ENCODE measurements around the gene RBMS3.

Gene RBMS3

DNA sequence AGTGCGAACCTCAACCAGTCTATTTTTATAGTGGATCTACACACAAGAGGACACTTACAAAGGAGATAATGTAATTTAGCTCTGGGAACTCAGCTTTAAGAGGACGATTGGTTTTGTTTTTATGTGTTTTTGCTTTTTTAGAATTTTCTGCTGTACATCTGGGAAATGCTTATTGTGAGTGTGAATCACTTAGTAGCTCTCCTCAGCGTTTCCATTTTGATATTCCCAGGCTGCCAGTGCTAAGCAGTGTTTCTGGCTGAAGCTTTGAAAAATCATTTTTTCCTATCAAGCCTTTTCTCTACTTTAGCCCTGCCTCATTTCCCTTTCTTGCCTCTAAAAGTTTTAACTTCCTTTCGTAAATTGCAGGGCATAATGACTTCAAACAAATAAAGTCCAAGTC is 117.9 kb downstream of the RBMS3 start:
- Mint-ChIP-seq H3K27ac (no peak overlapping the region), H3K27me3 (ENCODE audit: low read depth) (no peaks in the 10 kb centered on the region), H3K4me1 (peaks cover 5% of the 10 kb centered on the region), H3K4me3 (no peak overlapping the region), H3K9me3 (peaks cover 7% of the 10 kb centered on the region), H3K36me3 (ENCODE audit: low read depth) (peaks cover 7% of the 10 kb centered on the region)
- TF ChIP-seq, protein P1, sequence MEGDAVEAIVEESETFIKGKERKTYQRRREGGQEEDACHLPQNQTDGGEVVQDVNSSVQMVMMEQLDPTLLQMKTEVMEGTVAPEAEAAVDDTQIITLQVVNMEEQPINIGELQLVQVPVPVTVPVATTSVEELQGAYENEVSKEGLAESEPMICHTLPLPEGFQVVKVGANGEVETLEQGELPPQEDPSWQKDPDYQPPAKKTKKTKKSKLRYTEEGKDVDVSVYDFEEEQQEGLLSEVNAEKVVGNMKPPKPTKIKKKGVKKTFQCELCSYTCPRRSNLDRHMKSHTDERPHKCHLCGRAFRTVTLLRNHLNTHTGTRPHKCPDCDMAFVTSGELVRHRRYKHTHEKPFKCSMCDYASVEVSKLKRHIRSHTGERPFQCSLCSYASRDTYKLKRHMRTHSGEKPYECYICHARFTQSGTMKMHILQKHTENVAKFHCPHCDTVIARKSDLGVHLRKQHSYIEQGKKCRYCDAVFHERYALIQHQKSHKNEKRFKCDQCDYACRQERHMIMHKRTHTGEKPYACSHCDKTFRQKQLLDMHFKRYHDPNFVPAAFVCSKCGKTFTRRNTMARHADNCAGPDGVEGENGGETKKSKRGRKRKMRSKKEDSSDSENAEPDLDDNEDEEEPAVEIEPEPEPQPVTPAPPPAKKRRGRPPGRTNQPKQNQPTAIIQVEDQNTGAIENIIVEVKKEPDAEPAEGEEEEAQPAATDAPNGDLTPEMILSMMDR (IDR thresholded peaks at IDR 0.05; ENCODE audit: unreplicated experiment in 3 of 3) = no peak

DNA sequence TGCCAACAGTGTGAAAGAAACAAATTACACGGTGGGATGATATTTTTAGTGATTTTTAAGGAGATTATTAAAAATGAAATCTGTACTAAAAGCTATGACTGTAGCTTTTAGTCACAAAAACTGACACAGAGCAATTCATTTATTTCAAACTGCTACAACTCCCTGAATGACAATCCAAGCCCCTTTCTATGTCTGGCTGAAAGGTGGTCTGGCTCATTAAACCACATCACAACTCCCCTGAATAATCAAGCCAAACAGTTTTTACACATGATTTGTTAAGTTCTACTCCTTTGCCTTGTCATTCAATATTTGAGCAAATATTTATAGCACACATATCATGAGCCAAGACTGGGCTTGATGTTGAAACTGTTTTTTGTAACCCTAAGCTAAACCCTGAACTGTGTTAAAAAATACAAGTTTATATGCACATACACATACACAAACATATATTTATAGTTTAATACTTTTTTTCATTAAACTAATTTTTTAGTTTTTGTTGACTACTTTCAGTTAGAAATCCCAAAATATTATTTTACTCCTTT is 125.5 kb downstream of the RBMS3 start:
- no peaks in the 10 kb centered on the region for H3K36me3 Mint-ChIP-seq (ENCODE audit: low read depth)
- H3K27ac Mint-ChIP-seq = peak overlapping the region in 1 of 3 experiments; percentile 42
- no peaks in the 10 kb centered on the region for H3K9me3 Mint-ChIP-seq
- H3K27me3 Mint-ChIP-seq (ENCODE audit: low read depth) = no peaks in the 10 kb centered on the region
- H3K4me3 Mint-ChIP-seq = no peak overlapping the region
- H3K4me1 Mint-ChIP-seq = peaks cover 46% of the 10 kb centered on the region
- TF ChIP-seq, protein P1 (IDR thresholded peaks at IDR 0.05; ENCODE audit: unreplicated experiment in 3 of 3) = no peak

DNA sequence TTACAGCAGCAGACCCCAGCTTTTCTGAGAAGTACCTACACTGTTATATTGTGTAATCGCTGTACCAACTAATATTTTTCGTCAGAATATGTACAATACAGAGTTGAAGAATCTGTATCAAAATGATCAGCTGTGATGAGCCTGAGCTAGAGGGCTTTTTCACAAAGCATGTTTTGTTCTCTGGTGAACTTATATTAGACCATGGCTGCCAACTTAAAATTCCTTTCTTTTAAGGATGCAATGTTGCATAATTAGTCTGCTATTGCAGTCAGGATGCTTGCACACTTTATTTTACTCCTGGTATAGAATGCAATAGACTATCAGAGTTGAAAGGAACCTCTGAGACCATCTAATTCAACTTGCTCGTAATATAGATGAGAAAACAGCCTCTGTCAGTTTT is 127.8 kb downstream of the RBMS3 start:
- H3K9me3 Mint-ChIP-seq = no peaks in the 10 kb centered on the region
- TF ChIP-seq, protein P1 (IDR thresholded peaks at IDR 0.05; ENCODE audit: unreplicated experiment in 3 of 3) = no peak
- no peak overlapping the region for H3K4me3 Mint-ChIP-seq
- peaks cover 57% of the 10 kb centered on the region for H3K4me1 Mint-ChIP-seq
- H3K27ac Mint-ChIP-seq = no peak overlapping the region
- H3K36me3 Mint-ChIP-seq (ENCODE audit: low read depth) = no peaks in the 10 kb centered on the region
- H3K27me3 Mint-ChIP-seq (ENCODE audit: low read depth) = no peaks in the 10 kb centered on the region

GRCh38 chr3:29409409-29409808 is 128.5 kb downstream of the RBMS3 start:
- peak overlapping the region in 1 of 3 experiments; percentile 15 for H3K27ac Mint-ChIP-seq
- peaks cover 61% of the 10 kb centered on the region for H3K4me1 Mint-ChIP-seq
- H3K4me3 Mint-ChIP-seq = no peak overlapping the region
- H3K36me3 Mint-ChIP-seq (ENCODE audit: low read depth) = no peaks in the 10 kb centered on the region
- H3K9me3 Mint-ChIP-seq = no peaks in the 10 kb centered on the region
- H3K27me3 Mint-ChIP-seq (ENCODE audit: low read depth) = no peaks in the 10 kb centered on the region
- TF ChIP-seq, protein P1 (IDR thresholded peaks at IDR 0.05; ENCODE audit: unreplicated experiment in 3 of 3) = no peak

- H3K9me3 Mint-ChIP-seq = no peaks in the 10 kb centered on the region
- no peaks in the 10 kb centered on the region for H3K27me3 Mint-ChIP-seq (ENCODE audit: low read depth)
- H3K4me1 Mint-ChIP-seq = peaks cover 62% of the 10 kb centered on the region
- H3K27ac Mint-ChIP-seq = peak overlapping the region in 1 of 3 experiments; percentile 10
- TF ChIP-seq, protein P1 (IDR thresholded peaks at IDR 0.05; ENCODE audit: unreplicated experiment in 3 of 3) = no peak
- H3K36me3 Mint-ChIP-seq (ENCODE audit: low read depth) = no peaks in the 10 kb centered on the region
- no peak overlapping the region for H3K4me3 Mint-ChIP-seq
Measured at GRCh38 chr3:29410220-29410619, 129.3 kb downstream of the RBMS3 start.

DNA sequence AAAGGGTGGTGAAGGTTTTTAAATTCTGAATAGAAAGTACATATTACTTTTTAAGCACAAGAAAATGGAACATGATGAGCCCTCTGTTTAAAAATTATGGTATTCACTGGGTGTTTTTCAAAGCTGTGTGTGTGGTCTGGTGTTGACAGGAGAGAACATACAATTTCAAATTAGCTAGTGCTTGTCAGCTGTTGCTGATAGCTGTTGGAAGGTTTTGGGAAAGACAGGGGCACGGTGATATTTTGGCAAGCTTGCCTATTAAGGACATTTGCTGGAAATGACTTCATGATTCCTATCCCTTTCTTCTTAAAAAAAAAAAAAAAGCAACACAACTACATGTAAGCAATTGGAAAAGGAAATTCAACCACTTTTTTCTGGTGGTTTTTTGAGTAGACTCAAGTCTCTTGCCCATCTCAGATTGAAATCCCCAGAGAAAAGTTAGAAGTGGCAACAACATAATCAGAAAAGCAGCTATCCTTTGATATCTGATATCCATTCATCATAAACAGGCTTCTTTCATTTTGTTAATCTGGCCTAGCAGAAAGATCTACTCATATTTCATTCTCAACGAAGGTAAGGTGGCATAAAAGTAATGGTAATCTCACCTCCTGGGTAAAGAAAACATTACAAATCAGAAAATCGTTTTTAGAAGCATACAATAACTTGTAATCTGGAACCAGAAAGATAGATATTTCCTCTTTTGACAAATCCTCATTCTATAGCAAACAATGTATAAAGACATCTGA is 130.0 kb downstream of the RBMS3 start:
- Mint-ChIP-seq H3K27me3 (ENCODE audit: low read depth) (no peaks in the 10 kb centered on the region), H3K9me3 (no peaks in the 10 kb centered on the region), H3K4me3 (no peak overlapping the region), H3K36me3 (ENCODE audit: low read depth) (no peaks in the 10 kb centered on the region), H3K4me1 (peaks cover 61% of the 10 kb centered on the region), H3K27ac (peak overlapping the region in 1 of 3 experiments; percentile 10)
- TF ChIP-seq, protein P1 (IDR thresholded peaks at IDR 0.05; ENCODE audit: unreplicated experiment in 3 of 3) = no peak
